Activated CD8-positive, alpha-beta memory T cell treated with anti-CD3 and anti-CD28 coated beads, Interleukin-2, amount 10 ng/mL, durations not matched to agents 7 days and 5 days (primary cell): ENCODE results near the gene NET1. TPM values are rescaled to one million over a fixed set of nuclear protein-coding genes. Genes with fewer than 3 reads are reported as not detected.

Source experiments
- ATAC-seq: fragments of 150-1000 bp; cut with Tn5 transposase; one replicate; pipeline ENCODE4 v1.10.0; 2021; ENCODE audit warnings: moderate library complexity
- CTCF ChIA-PET: fragments of 350-600 bp; sonication (Branson Sonifier 250); formaldehyde crosslinking; loops from one replicate; lab custom pipeline; 2021; ENCODE audit warnings: antibody characterized with exemption; lab: Charles Lee
- DNase-seq: peaks from one replicate; pipeline ENCODE4 v3.0.0-alpha.2; 2020
- H3K27ac Mint-ChIP-seq: one replicate; pipeline ENCODE4 v1.8.0; 2021; ENCODE audit warnings: mild to moderate bottlenecking, mixed read lengths
- H3K27me3 Mint-ChIP-seq: one replicate; pipeline ENCODE4 v1.8.0; 2021; ENCODE audit warnings: mixed read lengths
- H3K36me3 Mint-ChIP-seq: one replicate; pipeline ENCODE4 v1.8.0; 2021; ENCODE audit warnings: mild to moderate bottlenecking, mixed read lengths
- H3K4me1 Mint-ChIP-seq: one replicate; pipeline ENCODE4 v1.8.0; 2021; ENCODE audit warnings: mixed read lengths
- H3K4me3 Mint-ChIP-seq: one replicate; pipeline ENCODE4 v1.8.0; 2021; ENCODE audit warnings: mild to moderate bottlenecking, moderate library complexity, mixed read lengths
- H3K9me3 Mint-ChIP-seq: one replicate; pipeline ENCODE4 v1.8.0; 2022; ENCODE audit warnings: low read depth, mixed read lengths
- total RNA-seq, 2 experiments: library from RNA; stranded (reverse); gene quantifications; one replicate each; pipeline ENCODE4 v1.2.3, GENCODE V29; 2021

The NET1 gene
- total RNA-seq, 2 experiments from 2014 or later, result 36.3 to 48.8 TPM

GRCh38 chr10:5490032-5490431 is 77.7 kb downstream of the NET1 start:
- CTCF ChIA-PET, result no interaction called here
- ATAC-seq, result no peak
- H3K4me3 Mint-ChIP-seq, result no peak overlapping the region
- H3K9me3 Mint-ChIP-seq, result no peaks in the 10 kb centered on the region
- H3K4me1 Mint-ChIP-seq, result peaks cover 3% of the 10 kb centered on the region
- peaks cover 1% of the 10 kb centered on the region for H3K27me3 Mint-ChIP-seq
- no peak overlapping the region for H3K27ac Mint-ChIP-seq
- no peaks in the 10 kb centered on the region for H3K36me3 Mint-ChIP-seq
- no peak for DNase-seq

DNA sequence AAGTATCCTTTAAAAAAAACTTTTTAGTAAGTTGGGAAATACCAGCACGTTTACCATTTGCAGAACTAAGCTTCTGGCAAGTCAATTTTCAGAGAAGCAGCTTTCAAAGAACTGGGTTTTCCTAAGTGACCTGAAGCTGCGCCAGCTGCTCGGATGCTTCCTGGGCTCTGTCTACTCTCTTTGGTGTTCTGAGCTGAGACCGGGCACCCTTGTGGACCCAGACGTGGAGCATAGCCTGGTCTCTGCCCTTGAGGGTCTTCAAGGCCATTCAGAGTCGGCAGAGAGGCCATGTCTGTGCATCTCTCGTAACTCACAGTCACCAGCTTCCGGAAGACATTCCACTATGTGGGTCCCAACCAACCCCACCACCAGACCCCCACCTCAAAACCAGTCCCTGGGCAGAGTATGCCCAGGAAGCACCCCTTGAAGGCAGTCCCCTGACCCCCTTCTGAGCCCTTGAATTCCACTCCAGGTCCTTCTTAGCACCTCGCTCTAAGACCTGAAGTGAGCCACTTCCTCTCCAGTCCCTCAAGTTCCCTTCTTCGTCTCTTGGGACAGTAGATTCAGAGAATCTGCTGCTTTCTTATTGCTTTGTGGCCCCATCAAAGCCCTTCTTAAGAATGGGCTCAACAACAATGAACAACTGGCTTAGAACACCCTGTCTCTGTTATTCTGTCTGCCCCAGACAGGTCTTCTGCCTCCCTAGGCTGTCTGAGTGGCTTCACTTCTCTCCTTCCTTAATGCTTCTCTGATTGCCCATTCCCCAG is 78.5 kb downstream of the NET1 start:
- Mint-ChIP-seq H3K27ac (no peak overlapping the region), H3K27me3 (no peaks in the 10 kb centered on the region), H3K9me3 (no peaks in the 10 kb centered on the region), H3K36me3 (no peaks in the 10 kb centered on the region), H3K4me1 (peaks cover 3% of the 10 kb centered on the region), H3K4me3 (no peak overlapping the region)
- CTCF ChIA-PET, result no interaction called here
- ATAC-seq (no peak), DNase-seq (no peak)

GRCh38 chr10:5491477-5491876 is 79.1 kb downstream of the NET1 start:
- ATAC-seq (no peak), DNase-seq (no peak)
- Mint-ChIP-seq H3K27me3 (no peaks in the 10 kb centered on the region), H3K27ac (no peak overlapping the region), H3K4me1 (peaks cover 3% of the 10 kb centered on the region), H3K9me3 (no peaks in the 10 kb centered on the region), H3K36me3 (no peaks in the 10 kb centered on the region), H3K4me3 (no peak overlapping the region)
- CTCF ChIA-PET, result no interaction called here

- CTCF ChIA-PET, result no interaction called here
- Mint-ChIP-seq H3K9me3 (no peaks in the 10 kb centered on the region), H3K27ac (no peak overlapping the region), H3K27me3 (no peaks in the 10 kb centered on the region), H3K36me3 (no peaks in the 10 kb centered on the region), H3K4me3 (no peak overlapping the region), H3K4me1 (peaks cover 3% of the 10 kb centered on the region)
- no peak for ATAC-seq
- DNase-seq, result no peak
These were observed 80.0 kb downstream of the NET1 start for GRCh38 chr10:5492322-5492855.

- ATAC-seq (no peak), DNase-seq (no peak)
- Mint-ChIP-seq H3K27me3 (no peaks in the 10 kb centered on the region), H3K4me1 (peaks cover 3% of the 10 kb centered on the region), H3K4me3 (no peak overlapping the region), H3K36me3 (no peaks in the 10 kb centered on the region), H3K27ac (no peak overlapping the region), H3K9me3 (no peaks in the 10 kb centered on the region)
- CTCF ChIA-PET, result no interaction called here
These were observed 80.7 kb downstream of the NET1 start for GRCh38 chr10:5492929-5493576.

DNA sequence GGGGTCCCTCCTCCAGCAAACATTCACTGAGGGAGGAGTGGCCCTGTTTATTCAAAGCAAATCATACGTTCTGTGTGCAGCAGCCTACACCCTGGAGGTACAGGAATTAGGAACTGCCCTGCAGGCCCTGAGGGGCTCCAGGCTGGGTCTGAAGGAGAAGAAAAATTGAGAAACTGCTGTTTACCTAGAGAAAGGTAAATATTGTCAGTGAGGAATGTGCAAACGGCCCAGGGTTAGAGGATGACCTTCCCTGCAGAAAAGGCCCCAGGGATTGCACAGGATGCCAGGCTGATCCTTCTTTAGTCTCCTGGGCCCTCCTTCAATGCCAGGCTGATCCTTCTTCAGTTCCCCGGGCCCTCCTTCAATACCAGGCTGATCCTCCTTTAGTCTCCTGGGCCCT is 81.3 kb downstream of the NET1 start:
- no peak overlapping the region for H3K4me3 Mint-ChIP-seq
- CTCF ChIA-PET, result no interaction called here
- H3K27ac Mint-ChIP-seq, result no peak overlapping the region
- no peaks in the 10 kb centered on the region for H3K9me3 Mint-ChIP-seq
- peaks cover 3% of the 10 kb centered on the region for H3K4me1 Mint-ChIP-seq
- DNase-seq, result no peak
- ATAC-seq, result no peak
- no peaks in the 10 kb centered on the region for H3K27me3 Mint-ChIP-seq
- no peaks in the 10 kb centered on the region for H3K36me3 Mint-ChIP-seq

DNA sequence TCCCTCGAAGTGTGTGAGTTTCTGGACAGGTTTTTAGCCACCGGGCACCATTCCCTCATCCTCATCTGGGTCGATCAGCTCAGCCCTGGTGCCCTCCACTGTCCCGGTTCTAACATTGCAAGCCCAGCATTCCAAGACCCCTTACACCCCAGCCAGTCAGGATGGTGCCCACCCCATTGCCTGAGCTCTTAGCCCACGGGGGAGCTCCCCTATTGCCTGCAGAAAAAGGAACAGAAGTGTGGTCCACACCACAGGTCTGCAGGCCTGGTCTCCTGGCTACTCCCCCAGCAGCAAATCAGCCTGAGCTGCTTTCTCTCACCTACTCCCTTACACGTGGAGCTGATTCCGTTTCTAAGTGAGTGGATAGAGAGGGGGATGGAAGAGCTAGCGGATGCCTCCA is 82.3 kb downstream of the NET1 start:
- H3K27me3 Mint-ChIP-seq, result no peaks in the 10 kb centered on the region
- DNase-seq, result no peak
- peaks cover 3% of the 10 kb centered on the region for H3K4me1 Mint-ChIP-seq
- no peaks in the 10 kb centered on the region for H3K9me3 Mint-ChIP-seq
- no peaks in the 10 kb centered on the region for H3K36me3 Mint-ChIP-seq
- no peak for ATAC-seq
- no peak overlapping the region for H3K4me3 Mint-ChIP-seq
- CTCF ChIA-PET, result interaction anchor here (0.9 kb wide), 1 partner anchor 128 kb away, joined by 3 read pairs; no protein-coding TSS in a partner anchor
- H3K27ac Mint-ChIP-seq, result no peak overlapping the region

DNA sequence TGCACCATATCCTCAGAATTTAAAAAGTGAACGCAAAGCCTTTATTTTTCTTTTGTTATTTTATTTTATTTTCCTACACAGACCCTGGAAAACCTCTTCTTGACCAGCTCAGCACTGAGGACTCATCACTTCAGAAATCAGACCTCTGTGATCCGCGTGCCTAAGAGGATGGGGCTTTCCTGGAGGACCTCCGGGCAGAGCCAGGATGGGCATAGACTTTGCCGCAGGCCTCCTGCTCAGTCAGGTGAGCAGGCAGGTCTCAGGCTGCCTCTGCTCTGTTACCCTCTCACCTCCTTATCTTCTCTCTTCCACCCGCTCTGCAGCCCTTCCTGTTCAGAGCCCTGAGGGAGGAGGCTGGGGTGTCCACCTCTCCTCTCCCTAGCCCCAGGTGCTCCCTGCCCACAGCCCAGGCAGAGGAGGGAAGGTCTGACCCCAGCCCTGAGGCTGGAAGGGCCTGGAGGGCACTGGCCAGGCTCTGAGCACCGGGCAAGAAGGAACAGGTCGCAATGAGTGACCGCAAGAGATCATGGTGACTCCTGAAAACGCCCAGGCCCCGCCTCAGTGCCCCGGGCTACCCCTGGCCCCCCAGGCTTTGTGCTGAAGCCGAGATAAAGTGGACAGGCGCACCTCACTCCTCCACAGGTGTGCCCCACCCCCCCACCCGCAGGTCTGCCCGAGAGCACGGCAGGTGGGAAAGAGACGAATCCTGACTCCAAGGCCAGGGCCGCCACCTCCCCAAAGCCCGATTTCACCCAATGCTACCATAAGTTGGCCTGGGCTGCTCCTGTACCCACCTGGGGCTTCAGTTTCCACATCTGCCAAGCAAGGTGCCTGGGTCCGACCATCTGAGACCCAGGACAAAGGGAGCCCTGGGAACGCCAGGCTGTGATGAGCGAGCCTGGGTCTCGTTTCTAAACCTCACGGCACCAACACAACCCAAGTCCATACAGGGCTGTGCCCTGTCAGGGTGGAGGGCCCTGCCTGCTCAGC is 84.2 kb downstream of the NET1 start:
- no peaks in the 10 kb centered on the region for H3K9me3 Mint-ChIP-seq
- DNase-seq (no peak), ATAC-seq (no peak)
- H3K36me3 Mint-ChIP-seq, result no peaks in the 10 kb centered on the region
- no peak overlapping the region for H3K27ac Mint-ChIP-seq
- CTCF ChIA-PET, result interaction anchor here (0.6 kb wide), 1 partner anchor 374 kb away, joined by 3 read pairs; no protein-coding TSS in a partner anchor
- H3K27me3 Mint-ChIP-seq, result peaks cover 7% of the 10 kb centered on the region
- no peaks in the 10 kb centered on the region for H3K4me1 Mint-ChIP-seq
- no peak overlapping the region for H3K4me3 Mint-ChIP-seq

GRCh38 chr10:5497289-5497688 is 84.9 kb downstream of the NET1 start:
- DNase-seq (no peak), ATAC-seq (no peak)
- Mint-ChIP-seq H3K27ac (no peak overlapping the region), H3K36me3 (no peaks in the 10 kb centered on the region), H3K4me3 (no peak overlapping the region), H3K9me3 (no peaks in the 10 kb centered on the region), H3K27me3 (peaks cover 14% of the 10 kb centered on the region), H3K4me1 (no peaks in the 10 kb centered on the region)
- CTCF ChIA-PET, result no interaction called here

GRCh38 chr10:5497948-5498730 is 85.8 kb downstream of the NET1 start:
- CTCF ChIA-PET, result no interaction called here
- Mint-ChIP-seq H3K27me3 (peaks cover 17% of the 10 kb centered on the region), H3K9me3 (no peaks in the 10 kb centered on the region), H3K4me1 (no peaks in the 10 kb centered on the region), H3K4me3 (no peak overlapping the region), H3K36me3 (no peaks in the 10 kb centered on the region), H3K27ac (no peak overlapping the region)
- ATAC-seq (no peak), DNase-seq (no peak)

- Mint-ChIP-seq H3K27me3 (peaks cover 22% of the 10 kb centered on the region), H3K4me1 (no peaks in the 10 kb centered on the region), H3K4me3 (no peak overlapping the region), H3K9me3 (no peaks in the 10 kb centered on the region), H3K36me3 (no peaks in the 10 kb centered on the region), H3K27ac (no peak overlapping the region)
- CTCF ChIA-PET, result no interaction called here
- ATAC-seq (no peak), DNase-seq (no peak)
These were observed 86.6 kb downstream of the NET1 start for GRCh38 chr10:5498791-5499492.

GRCh38 chr10:5499493-5500140 is 87.3 kb downstream of the NET1 start, which contains the start of gene CALML5:
Gene CALML5 (minus strand): TSS chr10:5499570. CDS start chr10:5499438, 132 bp downstream.
- no peaks in the 10 kb centered on the region for H3K9me3 Mint-ChIP-seq
- ATAC-seq (no peak), DNase-seq (no peak)
- peaks cover 24% of the 10 kb centered on the region for H3K27me3 Mint-ChIP-seq
- H3K4me3 Mint-ChIP-seq, result no peak within 1 kb of the TSS
- no peaks in the 10 kb centered on the region for H3K36me3 Mint-ChIP-seq
- no peaks in the 10 kb centered on the region for H3K4me1 Mint-ChIP-seq
- H3K27ac Mint-ChIP-seq, result no peak within 1 kb of the TSS
- CTCF ChIA-PET, result no interaction called here
